GM12875 (cell line): ENCODE measurements around the gene FAM120AOS.
A peak's percentile ranks its signal among the peaks of the same experiment; 100 is the strongest.

Experiments
- H3K4me3 ChIP-seq: one replicate; pipeline ENCODE4 v1.5.1; 2011; ENCODE audit warnings: low read depth, low read length, control low read depth
- CTCF ChIP-seq: IDR thresholded peaks from 2 replicates; pipeline ENCODE4 v1.5.1; 2011; ENCODE audit warnings: low read depth, mild to moderate bottlenecking, control low read depth, inconsistent platforms, low read length, moderate library complexity, borderline replicate concordance; ENCODE audit not compliant: insufficient read depth

Gene FAM120AOS

GRCh38 chr9:93453047-93453914, at the start of gene FAM120AOS:
FAM120AOS (minus strand) TSS chr9:93453581; CDS start chr9:93452709, 872 bp downstream.
- TF ChIP-seq CTCF: no peak
- peak within 1 kb of the TSS; percentile 91 for H3K4me3 ChIP-seq

- no peak for TF ChIP-seq CTCF
- no peak overlapping the region for H3K4me3 ChIP-seq
Observed at GRCh38 chr9:93501406-93501805, 48.0 kb upstream of the FAM120AOS start.

- H3K4me3 ChIP-seq: no peak overlapping the region
- TF ChIP-seq CTCF: no peak
Observed at GRCh38 chr9:93500571-93501298, 47.4 kb upstream of the FAM120AOS start.

GRCh38 chr9:93496285-93496684, 42.9 kb upstream of the FAM120AOS start:
- no peak overlapping the region for H3K4me3 ChIP-seq
- no peak for TF ChIP-seq CTCF

- no peak for TF ChIP-seq CTCF
- H3K4me3 ChIP-seq: no peak overlapping the region
Observed at GRCh38 chr9:93493949-93494348, 40.6 kb upstream of the FAM120AOS start.

GRCh38 chr9:93492327-93492726, 38.9 kb upstream of the FAM120AOS start:
- TF ChIP-seq CTCF: no peak
- no peak overlapping the region for H3K4me3 ChIP-seq
